GM18867 (cell line): Measurements from ENCODE around the gene PYCARD.
A peak's percentile ranks its signal among the peaks of the same experiment; 100 is the strongest.
"Not testable (repeated sequence)": the region's sequence is repeated elsewhere in the genome, so short reads cannot be mapped to it uniquely, and the experiment has no call there.

Source experiments
- ATAC-seq: cut with Tn5 transposase; IDR thresholded peaks from one replicate; pipeline ENCODE4 v1.9.1; 2021; ENCODE audit warnings: mild to moderate bottlenecking, moderate library complexity; ENCODE audit not compliant: unreplicated experiment

Gene PYCARD

DNA sequence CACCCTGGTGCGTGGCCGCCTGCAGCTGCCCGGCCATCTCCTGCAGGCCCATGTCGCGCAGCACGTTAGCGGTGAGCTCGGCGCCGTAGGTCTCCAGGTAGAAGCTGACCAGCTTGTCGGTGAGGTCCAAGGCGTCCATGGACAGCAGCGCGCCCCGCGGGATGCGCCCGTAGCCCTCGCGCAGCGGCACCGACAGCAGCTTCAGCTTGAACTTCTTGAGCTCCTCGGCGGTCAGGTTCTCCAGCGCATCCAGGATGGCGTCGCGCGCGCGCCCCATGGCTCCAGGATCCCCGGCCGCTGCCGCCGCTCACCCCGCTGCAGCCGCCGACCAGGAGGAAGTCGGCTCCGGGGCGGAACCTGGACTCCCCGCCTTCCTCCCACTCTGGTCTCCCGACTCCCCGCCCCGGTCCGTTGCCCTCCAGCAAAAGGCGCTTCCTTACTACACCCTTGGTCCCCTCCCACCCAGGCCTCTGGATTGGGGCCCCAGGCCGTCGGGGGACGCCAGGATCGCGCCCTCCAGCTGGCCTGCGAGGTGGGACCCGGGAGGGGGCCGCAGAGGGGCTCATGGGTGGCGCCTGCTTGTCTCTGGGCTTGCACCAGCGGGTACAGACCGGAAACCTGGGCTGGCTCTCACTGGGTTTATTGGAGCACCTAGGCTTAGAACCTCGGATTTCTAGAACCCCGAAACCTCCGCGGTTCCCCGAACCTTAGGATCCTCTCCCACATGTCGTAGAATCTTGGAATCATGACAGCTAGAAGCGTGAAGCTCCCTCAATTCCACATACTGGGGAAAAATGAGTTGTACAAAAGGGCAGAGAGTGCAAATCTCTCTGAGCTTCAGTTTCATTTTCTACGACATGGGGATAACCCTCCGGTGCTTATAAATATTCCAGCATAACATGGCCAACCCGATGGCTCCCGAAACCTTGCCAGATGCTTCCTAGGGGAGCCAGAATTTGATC, at the start of gene PYCARD:
Gene PYCARD (minus strand): TSS at position 347 of the 962 bp plus-strand sequence. CDS start 70 bp downstream, at position 277.
- peak; percentile 41 for ATAC-seq

DNA sequence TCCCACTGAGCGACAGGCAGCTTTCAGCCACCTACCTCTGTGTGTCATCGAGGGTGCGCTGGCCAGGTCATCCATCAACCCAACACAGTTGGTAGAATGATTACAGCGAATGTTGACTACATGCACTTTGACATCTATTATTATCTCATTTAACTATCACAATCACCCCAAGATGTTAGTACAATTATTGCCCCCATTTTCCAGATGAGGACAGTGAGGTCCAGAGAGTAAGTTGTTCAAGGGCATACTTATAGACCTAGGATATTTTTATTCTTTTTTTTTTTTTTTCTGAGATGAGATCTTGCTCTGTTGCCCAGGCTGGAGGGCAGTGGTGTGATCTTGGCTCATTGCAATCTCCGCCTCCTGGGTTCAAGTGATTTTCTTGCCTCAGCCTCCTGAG, 48.9 kb upstream of the PYCARD start:
- no peak for ATAC-seq

DNA sequence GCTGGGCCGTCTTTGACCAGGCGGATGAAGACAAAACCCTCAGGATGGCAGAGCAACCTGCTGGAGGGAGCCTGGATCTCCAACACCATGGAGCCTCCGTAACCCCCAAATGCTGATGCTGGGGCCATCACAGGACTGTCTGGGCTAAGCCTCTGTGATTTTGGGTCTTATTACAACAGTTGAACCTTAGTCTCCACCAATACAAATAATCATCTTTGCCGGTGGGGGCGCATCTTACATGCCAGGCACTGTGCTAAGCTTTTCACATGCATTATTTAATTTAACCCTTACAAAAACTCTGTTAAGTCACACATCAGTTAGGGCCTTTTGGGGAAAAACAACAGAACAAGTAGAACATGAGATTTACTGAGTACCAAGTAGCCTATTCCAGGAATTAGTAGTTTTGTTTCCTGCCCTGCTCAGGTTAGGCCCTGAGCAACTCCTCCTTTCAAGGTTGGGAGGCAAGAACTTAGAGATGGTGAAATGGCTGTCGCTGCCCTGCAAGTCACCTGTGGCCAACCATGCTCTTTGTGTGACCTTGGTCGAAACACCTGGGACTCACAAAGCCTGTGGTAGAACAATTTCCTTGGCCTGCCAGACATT, 48.3 kb upstream of the PYCARD start:
- ATAC-seq: no peak

DNA sequence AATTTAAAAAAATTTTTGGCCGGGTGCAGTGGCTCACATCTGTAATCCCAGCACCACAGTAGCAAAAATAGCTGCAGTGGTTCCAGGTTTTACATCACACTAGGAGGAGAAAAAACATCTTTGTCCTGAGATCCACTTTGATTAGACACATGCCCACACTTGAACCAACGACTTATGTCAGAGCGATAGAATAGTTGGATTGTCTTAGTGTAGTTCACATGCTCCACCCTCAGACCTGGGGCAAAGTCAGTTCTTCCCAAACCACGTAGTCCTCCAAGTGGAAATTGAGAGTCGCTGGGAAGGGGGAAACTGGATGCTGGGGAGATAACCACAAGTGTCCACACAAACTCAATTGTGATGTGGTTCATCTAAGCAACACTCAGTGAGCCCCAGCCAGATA, 45.8 kb upstream of the PYCARD start:
- ATAC-seq: no peak

DNA sequence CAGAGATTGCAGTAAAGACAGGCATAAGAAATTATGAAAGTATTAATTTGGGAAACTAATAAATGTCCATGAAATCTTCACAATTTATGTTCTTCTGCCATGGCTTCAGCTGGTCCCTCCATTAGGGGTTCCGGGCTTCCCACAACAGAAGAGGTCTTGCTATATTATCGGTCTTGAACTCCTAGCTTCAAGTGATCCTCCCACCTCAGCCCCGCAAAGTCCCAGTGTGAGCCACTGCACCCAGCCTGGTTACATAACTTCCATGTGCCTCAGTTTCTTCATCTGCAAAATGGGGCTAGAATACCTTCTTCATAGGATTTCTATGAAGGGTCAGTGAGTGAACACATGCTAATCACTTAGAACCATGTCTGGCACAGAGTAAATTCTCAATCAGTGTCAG, 43.7 kb upstream of the PYCARD start:
- no peak for ATAC-seq

DNA sequence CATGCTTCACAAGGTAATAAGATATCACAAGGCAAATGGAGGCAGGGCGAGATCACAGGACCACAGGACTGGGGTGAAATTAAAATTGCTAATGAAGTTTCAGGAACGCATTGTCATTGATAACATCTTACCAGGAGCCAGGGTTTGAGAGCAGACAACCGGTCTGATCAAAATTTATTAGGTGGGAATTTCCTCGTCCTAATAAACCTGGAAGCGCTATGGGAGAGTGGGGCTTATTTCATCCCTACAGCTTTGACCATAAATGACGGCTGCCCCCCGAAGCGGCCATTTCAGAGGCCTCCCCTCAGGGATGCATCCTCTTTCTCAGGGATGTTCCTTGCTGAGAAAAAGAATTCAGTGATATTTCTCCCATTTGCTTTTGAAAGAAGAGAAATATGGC, 43.0 kb upstream of the PYCARD start:
- not testable (repeated sequence) for ATAC-seq

DNA sequence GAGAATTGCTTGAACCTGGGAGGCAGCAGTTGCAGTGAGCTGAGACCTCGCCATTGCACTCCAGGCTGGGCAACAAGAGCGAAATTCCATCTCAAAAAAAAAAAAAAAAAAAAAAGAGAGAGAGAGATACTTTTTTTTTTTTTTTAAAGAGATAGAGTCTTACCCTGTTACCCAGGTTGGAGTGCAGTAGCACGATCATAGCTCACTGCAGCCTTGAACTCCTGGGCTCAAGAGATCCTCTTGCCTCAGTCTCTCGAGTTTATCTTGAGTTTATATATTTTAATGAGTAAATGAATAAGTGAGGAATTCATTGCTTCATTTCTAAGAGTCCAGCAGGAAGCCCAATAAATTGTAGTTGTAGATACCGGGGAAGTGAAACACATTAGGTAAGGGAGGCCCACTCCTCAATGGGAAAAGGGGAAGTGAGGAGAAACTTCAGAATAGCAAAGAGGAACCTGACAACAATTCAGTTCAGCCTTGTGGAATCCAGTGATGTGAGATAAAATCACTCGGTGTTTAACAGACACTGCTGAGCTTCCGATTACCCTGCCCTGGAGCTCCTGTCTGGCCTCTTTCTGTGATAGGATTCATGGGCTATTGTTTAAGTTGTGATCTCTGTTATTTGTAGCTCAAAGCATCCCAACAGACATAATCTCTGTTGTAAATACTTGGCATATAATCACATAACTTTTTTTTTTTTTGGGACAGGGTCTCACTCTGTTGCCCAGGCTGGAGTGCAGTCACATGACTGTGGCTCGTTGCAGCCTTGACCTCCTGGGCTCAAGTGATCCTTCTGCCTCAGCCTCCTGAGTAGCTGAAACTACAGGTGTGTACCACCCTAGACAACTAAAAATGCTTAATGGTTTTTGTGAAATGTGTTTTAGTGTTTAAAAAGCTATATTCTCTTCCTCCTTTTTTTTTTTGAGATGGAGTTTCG, 41.4 kb upstream of the PYCARD start:
- ATAC-seq: no peak

DNA sequence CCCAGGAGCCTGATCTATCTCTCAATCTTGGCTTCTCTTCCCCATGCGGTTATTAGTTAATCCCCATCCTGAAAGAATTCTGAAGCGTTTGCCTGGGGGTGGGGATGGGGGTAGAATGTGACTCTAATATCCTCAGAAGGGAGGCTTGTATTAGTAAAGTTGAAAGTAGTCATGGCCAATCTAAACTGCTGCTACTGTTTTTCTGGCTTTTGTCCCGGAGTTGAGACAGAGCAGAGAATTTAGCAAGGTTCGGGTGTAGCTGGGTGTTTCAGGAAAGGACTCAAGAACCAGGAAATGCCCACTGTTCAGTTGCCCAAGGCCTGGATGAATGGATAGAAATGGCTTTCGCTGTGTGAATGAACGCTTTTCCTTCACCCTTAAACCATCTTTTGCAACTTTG, 39.6 kb upstream of the PYCARD start:
- no peak for ATAC-seq

DNA sequence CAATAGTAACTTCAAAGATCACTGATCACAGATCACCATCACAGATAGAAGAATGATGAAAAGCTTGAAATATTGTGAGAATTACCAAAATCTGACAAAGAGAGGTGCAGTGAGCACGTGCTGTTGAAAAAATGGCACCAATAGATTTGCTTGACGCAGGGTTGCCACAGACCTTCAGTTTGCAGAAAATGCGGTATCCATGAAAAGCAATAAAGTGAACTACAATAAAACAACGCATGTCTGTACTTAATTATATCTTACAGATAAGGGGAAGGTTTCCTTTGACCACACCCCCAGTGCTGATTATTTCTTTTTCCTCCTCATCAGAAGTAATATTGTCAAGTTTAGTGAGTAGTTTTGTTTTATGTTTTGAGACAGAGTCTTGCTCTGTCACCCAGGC, 35.5 kb upstream of the PYCARD start:
- no peak for ATAC-seq

DNA sequence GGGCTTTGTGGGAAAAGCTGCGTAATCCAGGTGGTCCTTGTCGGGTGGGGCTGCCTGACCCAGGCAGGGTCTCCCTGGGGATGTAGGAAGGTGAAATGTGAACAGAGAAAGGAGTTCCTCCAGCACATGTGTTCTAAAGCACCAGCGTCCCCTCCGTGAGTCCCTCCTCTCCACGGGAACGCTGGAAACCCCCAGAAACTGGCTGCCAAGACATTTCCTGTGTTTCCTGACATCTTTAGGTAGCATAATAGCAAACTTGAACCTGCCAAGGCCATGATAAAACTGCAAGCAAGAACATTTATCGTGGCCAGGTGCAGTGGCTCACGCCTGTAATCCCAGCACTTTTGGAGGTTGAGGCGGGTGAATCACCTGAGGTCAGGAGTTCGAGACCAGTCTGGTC, 26.9 kb upstream of the PYCARD start:
- ATAC-seq: no peak

DNA sequence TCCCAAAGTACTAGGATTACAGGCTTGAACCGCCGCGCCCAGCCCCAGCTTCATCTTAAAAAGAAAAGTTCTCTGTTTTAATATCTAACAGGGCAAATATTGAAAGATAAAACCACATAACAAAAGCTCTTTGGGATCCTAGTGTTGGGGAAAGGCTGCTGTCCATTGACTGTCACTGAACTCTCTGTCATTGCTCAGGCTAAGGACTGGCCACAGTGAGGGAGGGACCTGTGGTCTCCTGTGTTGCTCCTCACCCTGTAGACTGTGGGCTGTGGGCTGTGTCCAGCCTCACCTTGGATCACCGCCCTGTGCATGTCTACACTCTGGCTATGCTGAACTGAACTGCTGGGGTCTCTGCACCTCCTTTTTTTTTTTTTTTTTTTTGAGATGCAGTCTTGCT, 25.6 kb upstream of the PYCARD start:
- no peak for ATAC-seq

DNA sequence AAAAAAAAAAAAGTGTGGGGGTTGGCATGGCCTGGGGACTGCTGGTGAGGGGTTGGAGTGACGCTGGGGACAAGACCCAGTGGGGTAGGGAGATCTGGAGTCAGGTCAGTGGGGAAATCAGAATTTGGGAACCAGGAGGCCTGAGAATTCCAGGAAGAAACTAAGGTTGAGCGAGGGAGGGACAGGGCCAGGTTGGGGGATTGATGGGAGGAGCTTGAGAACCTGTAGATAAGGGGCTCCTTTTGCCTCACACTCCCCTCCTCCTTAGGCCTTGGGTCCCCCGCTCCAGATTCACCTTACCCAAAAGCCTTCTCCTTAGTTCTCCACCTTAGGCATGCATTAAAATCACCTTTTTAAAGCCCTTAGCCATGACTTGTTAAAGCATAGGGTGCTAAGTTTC, 22.6 kb upstream of the PYCARD start:
- no peak for ATAC-seq

DNA sequence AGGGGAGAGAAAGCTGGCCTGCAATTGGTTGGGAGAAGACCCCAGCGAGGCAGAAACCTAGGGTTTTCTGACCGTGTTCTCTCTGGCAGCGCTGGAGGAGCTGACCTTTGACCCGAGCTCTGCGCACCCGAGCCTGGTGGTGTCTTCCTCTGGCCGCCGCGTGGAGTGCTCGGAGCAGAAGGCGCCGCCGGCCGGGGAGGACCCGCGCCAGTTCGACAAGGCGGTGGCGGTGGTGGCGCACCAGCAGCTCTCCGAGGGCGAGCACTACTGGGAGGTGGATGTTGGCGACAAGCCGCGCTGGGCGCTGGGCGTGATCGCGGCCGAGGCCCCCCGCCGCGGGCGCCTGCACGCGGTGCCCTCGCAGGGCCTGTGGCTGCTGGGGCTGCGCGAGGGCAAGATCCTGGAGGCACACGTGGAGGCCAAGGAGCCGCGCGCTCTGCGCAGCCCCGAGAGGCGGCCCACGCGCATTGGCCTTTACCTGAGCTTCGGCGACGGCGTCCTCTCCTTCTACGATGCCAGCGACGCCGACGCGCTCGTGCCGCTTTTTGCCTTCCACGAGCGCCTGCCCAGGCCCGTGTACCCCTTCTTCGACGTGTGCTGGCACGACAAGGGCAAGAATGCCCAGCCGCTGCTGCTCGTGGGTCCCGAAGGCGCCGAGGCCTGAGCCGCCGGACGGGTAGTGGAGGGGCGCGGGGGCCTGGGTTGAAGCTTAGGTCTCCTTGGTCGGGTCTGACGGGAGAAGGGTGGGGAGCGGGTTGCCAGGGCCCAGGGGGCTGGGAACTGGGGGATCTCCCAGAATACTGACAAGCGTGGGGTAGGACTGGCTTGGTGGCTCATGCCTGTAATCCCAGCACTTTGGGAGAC, 21.8 kb upstream of the PYCARD start:
- ATAC-seq: no peak

DNA sequence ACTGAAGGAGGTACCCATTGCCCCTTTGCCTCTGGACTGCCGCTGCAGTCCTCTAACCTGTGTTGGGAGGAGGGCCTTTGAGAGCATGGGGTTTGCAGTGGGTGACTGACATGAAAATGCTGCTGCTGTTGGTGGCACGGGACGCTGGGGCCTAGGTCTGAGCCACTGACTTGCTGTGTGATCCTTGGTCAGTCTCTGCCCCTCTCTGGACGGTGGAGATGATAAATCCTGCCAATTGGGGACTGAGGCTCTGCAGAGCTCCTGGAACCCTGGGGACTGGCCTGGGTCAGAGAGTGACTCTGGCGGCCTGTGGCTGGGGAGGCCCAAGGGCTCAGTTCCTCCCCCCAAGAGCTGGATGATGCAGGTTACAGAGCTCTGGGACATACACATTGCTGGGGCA, 20.5 kb upstream of the PYCARD start:
- ATAC-seq: no peak

DNA sequence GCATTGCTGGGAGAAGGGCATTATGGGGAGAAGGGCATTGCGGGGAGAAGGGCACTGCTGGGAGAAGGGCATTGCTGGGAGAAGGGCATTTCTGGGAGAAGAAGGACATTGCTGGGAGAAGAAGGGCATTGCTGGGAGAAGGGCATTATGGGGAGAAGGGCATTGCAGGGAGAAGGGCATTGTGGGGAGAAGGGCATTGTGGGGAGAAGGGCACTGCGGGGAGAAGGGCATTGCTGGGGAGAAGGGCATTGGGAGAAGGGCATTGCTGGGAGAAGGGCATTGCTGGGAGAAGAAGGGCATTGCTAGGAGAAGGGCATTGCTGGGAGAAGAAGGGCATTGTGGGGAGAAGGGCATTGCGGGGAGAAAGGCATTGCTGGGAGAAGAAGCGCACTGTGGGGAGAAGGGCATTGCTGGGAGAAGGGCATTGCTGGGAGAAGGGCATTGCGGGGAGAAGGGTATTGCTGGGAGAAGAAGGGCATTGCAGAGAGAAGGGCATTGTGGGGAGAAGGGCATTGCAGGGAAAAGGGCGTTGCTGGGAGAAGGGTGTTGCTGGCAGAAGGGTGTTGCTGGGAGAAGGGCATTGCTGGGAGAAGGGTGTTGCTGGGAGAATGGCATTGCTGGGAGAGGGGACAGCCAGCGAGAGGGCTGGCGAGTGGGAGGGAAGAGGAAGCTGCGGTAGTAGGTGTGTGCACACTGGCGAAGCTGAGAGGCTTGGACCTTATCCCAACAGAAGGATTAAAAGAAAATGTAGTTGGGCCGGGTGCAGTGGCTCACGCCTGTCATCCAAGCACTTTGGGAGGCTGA, 19.0 kb upstream of the PYCARD start:
- no peak for ATAC-seq

DNA sequence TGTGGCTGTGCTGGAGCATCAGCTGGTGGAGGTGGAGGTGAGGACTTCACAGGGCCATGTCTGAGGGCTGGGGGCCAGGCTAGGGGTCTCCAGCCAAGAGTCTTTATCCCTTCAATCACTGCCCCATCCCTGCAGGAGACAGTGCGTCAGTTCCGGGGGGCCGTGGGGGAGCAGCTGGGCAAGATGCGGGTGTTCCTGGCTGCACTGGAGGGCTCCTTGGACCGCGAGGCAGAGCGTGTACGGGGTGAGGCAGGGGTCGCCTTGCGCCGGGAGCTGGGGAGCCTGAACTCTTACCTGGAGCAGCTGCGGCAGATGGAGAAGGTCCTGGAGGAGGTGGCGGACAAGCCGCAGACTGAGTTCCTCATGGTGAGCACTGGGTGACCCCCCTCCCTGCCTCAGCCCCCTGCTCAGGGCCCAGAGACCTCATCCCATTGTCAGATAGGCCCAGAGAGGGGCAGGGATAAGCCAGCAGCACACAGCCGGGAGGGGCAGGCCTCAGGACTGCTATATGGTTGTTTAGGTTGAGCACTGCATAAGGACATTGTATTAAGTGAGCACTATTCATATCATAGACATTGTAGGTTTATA, 16.7 kb upstream of the PYCARD start:
- no peak for ATAC-seq

DNA sequence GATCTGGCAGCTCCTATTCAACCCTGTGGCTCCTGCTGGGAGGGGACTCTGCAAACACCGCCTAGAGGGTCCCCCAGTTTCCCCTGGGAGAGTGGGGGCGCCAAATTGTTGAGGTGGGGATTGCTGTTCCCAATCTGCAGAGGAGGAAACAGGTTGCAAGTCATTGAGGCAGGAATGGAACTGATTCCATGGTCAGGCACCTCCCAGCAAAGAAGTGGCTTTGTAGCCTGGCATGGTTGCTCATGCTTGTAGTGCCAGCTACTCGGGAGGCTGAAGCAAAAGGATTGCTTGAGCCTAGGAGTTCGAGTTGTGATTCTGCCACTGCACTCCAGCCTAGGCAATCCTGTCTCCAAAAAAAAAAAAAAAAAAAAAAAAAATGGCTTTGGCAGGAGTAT, 14.6 kb upstream of the PYCARD start:
- no peak for ATAC-seq

DNA sequence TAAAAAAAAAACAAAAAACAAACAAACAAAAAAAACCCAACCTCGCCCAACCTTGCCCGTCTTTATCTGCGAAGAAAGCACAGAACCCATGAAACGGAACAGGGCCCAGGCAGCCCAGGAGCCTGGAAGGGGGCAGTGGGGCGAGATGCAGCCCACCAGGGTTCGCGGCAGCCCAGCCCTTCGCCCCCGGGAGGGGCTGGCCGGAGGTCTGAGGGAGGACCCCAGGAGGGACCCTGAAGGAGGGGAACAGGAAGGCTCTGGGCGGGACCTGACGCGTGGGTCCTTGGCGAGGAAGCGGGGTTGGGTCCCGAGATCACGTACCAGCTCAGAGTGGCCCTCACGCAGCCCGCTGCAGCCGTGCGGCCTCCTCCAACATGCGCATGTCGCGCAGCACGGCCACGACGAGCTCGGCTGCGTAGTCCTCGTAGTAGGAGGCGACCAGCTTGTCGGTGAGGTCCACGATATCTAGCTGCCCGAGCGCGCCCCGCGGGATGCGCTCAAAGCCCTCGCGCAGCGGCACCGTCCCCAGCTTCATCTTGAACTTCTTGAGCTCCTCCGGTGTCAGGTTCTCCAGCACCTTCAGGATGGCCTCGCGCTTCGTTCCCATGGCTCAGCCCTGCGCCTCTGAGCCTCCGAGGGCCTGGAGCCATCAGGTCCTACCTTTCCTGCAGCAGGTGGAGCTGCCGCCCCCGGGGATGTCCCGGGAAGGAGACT, 14.0 kb upstream of the PYCARD start, which contains the start of gene PYDC1:
Gene PYDC1 (minus strand): TSS at position 714 of the 714 bp plus-strand sequence. CDS start 107 bp downstream, at position 607.
- ATAC-seq: no peak
